ENCODE results near the gene ART3. TPM values are rescaled to one million over a fixed set of nuclear protein-coding genes. Genes with fewer than 3 reads are reported as not detected.

The ART3 gene, protein sequence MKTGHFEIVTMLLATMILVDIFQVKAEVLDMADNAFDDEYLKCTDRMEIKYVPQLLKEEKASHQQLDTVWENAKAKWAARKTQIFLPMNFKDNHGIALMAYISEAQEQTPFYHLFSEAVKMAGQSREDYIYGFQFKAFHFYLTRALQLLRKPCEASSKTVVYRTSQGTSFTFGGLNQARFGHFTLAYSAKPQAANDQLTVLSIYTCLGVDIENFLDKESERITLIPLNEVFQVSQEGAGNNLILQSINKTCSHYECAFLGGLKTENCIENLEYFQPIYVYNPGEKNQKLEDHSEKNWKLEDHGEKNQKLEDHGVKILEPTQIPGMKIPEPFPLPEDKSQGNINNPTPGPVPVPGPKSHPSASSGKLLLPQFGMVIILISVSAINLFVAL
- total RNA-seq, result 0.33 to 0.45 TPM in 2 of 3 replicates, not detected in the other

DNA sequence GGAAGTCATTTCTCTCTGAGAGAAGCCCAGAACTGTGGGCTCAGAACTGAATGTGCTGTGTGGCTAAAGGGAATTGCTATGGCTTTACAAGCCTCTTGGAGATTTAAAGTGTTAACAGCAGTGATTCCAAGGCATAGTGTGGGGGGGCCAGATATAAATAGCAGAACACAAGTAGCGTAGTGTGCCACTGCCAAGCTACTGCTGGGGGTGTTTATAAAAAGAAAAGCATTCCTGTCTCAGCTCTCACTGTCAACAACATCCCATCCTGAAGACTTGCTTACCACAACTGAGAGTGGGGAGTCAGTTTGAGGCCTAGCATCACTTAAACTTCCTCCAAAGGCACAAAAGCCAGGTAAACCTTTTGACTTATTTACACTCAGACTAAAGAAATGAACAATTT is at the start of gene ART3:
ART3 (plus strand) TSS at position 242 of the 400 bp plus-strand sequence. CDS start 1,181 bp downstream, outside the sequence.
- DNase-seq (ENCODE audit: low spot score in 2 of 2, unreplicated experiment in 2 of 2), result no peak
- Mint-ChIP-seq H3K9me3 (no peaks in the 10 kb centered on the region), H3K36me3 (no peaks in the 10 kb centered on the region), H3K4me1 (peaks cover 5% of the 10 kb centered on the region), H3K27me3 (ENCODE audit: low read depth) (no peaks in the 10 kb centered on the region), H3K27ac (no peak within 1 kb of the TSS), H3K4me3 (no peak within 1 kb of the TSS)
- TF ChIP-seq, protein P1, sequence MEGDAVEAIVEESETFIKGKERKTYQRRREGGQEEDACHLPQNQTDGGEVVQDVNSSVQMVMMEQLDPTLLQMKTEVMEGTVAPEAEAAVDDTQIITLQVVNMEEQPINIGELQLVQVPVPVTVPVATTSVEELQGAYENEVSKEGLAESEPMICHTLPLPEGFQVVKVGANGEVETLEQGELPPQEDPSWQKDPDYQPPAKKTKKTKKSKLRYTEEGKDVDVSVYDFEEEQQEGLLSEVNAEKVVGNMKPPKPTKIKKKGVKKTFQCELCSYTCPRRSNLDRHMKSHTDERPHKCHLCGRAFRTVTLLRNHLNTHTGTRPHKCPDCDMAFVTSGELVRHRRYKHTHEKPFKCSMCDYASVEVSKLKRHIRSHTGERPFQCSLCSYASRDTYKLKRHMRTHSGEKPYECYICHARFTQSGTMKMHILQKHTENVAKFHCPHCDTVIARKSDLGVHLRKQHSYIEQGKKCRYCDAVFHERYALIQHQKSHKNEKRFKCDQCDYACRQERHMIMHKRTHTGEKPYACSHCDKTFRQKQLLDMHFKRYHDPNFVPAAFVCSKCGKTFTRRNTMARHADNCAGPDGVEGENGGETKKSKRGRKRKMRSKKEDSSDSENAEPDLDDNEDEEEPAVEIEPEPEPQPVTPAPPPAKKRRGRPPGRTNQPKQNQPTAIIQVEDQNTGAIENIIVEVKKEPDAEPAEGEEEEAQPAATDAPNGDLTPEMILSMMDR (IDR thresholded peaks at IDR 0.05; ENCODE audit: unreplicated experiment), result no peak

DNA sequence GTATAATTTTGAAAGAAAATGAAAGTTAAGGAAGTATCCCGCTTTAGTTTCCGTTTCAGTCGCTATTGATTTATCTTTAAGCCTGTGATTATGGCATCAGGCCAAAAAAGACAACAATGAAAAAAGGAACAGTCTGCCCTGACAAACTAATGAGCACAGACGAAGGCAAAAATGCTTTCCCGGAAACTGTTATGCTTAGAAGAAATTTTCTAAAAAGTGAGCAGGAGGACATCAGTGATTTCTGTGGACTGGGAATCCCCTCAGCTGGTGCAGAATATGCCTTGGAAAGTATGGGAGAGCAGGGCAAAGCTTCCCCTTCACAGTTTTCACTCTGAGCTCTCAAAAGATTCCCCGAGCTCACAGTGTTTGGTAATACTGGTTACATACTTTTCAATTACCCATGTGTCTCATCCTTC is 46.2 kb upstream of the ART3 start:
- DNase-seq (ENCODE audit: low spot score in 2 of 2, unreplicated experiment in 2 of 2), result no peak
- Mint-ChIP-seq H3K27me3 (ENCODE audit: low read depth) (peaks cover 19% of the 10 kb centered on the region), H3K36me3 (no peaks in the 10 kb centered on the region), H3K27ac (peak overlapping the region; percentile 32), H3K4me1 (peaks cover 9% of the 10 kb centered on the region), H3K9me3 (no peaks in the 10 kb centered on the region), H3K4me3 (peak overlapping the region; percentile 53)
- TF ChIP-seq, protein P1 (IDR thresholded peaks at IDR 0.05; ENCODE audit: unreplicated experiment), result no peak

DNA sequence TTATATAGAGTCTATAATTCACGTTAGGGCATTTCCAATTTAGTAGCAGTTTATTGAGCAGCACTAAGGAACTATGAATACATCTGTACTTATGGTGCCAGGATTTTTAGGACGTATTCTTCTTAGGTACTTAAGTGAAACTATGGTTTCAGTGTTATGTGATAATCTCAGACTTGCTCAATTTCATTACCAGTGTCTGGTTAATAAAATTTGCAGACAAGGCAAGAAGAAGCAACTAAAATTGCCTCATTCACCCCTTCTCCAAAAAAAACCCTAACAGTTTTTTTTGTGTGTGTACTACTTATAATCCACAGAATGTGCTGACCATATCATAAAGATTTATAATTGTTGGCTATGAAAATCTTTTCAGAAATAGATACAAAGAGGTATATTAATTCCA is 45.2 kb upstream of the ART3 start:
- no peak overlapping the region for H3K27ac Mint-ChIP-seq
- TF ChIP-seq, protein P1 (IDR thresholded peaks at IDR 0.05; ENCODE audit: unreplicated experiment), result no peak
- no peaks in the 10 kb centered on the region for H3K36me3 Mint-ChIP-seq
- peaks cover 19% of the 10 kb centered on the region for H3K27me3 Mint-ChIP-seq (ENCODE audit: low read depth)
- H3K9me3 Mint-ChIP-seq, result no peaks in the 10 kb centered on the region
- no peak overlapping the region for H3K4me3 Mint-ChIP-seq
- no peak for DNase-seq (ENCODE audit: low spot score in 2 of 2, unreplicated experiment in 2 of 2)
- H3K4me1 Mint-ChIP-seq, result peaks cover 9% of the 10 kb centered on the region

DNA sequence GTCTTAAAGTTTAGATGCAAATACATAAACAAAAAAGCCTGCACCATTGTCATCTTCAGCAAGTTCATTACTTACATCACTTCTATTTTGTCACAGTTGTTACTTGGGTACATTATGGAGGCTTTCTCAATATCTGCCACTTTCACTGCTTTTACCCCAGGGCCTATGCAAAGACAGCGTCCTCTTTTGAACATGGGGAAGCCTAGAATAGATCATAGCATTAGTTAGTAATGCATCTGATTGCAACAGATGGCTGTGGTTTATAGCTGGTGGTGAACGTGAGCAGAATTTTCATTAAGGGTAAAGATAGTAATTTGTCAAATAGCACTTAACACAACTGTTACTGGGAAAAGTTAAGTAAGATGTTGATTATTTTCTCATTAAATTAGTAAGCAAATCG is 39.4 kb upstream of the ART3 start:
- Mint-ChIP-seq H3K27ac (no peak overlapping the region), H3K4me1 (no peaks in the 10 kb centered on the region), H3K27me3 (ENCODE audit: low read depth) (peaks cover 7% of the 10 kb centered on the region), H3K9me3 (no peaks in the 10 kb centered on the region), H3K36me3 (no peaks in the 10 kb centered on the region), H3K4me3 (no peak overlapping the region)
- no peak for DNase-seq (ENCODE audit: low spot score in 2 of 2, unreplicated experiment in 2 of 2)
- TF ChIP-seq, protein P1 (IDR thresholded peaks at IDR 0.05; ENCODE audit: unreplicated experiment), result no peak

DNA sequence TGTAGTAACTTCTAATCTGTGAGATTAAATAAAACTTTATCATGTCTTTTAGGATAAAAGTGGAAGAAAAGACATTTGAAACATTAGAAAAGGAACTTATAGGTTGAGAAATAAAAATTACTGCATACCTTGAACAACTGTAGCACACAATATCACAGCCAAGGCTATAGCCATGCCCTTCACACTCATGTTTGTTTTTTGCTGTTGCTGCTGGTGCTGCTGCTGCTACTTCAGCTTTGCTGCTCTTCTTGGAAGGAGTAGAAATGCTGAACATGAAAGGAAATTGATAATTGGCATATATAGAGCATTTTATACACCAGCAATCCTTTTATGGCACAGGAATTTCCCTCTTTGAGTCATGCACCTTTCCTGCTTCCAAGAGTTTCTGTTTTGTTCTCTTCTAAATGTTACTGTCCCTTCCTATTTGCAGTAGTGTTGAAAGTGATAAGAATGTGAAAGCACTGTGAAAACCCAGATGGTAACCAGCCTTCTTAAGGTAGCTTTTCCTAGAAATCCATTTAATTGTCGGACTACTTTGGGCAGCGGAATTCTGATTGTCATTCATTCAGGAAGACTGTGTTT is 38.6 kb upstream of the ART3 start, which contains the start of gene CXCL11:
CXCL11 (minus strand) TSS at position 272 of the 582 bp plus-strand sequence; CDS start at position 189, 83 bp downstream.
- Mint-ChIP-seq H3K27ac (no peak within 1 kb of the TSS), H3K4me1 (no peaks in the 10 kb centered on the region), H3K9me3 (no peaks in the 10 kb centered on the region), H3K36me3 (no peaks in the 10 kb centered on the region), H3K4me3 (no peak within 1 kb of the TSS), H3K27me3 (ENCODE audit: low read depth) (peaks cover 5% of the 10 kb centered on the region)
- TF ChIP-seq, protein P1 (IDR thresholded peaks at IDR 0.05; ENCODE audit: unreplicated experiment), result no peak
- no peak for DNase-seq (ENCODE audit: low spot score in 2 of 2, unreplicated experiment in 2 of 2)

Data from mesothelial cell of epicardium (in vitro differentiated cells).